WTC11 (cell line): ENCODE data around the gene GET4. TPM values are rescaled to one million over a fixed set of nuclear protein-coding genes. Genes with fewer than 3 reads are reported as not detected.

ENCODE experiments used
- ATAC-seq: fragments of 200-7000 bp; cut with Tn5 transposase; 2 replicates; pipeline ENCODE4 v1.10.0; 2021; ENCODE audit warnings: mild to moderate bottlenecking, moderate library complexity
- CTCF ChIA-PET: fragments of 300-600 bp; sonication (Branson Sonifier 250); formaldehyde crosslinking; loops from one replicate; lab custom pipeline; 2021; ENCODE audit warnings: antibody characterized with exemption; lab: Charles Lee
- POLR2A ChIA-PET: fragments of 350-600 bp; sonication (Branson Sonifier 250); formaldehyde crosslinking; loops from one replicate; lab custom pipeline; 2021; ENCODE audit warnings: antibody characterized with exemption; lab: Charles Lee
- DNase-seq: peaks from one replicate; pipeline ENCODE4 v3.0.0; 2021; ENCODE audit warnings: low spot score
- H3K27ac Mint-ChIP-seq: 2 replicates; pipeline ENCODE4 v1.8.0; 2021; ENCODE audit warnings: mixed read lengths
- H3K27me3 Mint-ChIP-seq: 2 replicates; pipeline ENCODE4 v1.8.0; 2021; ENCODE audit warnings: low read depth, mild to moderate bottlenecking, moderate library complexity, mixed read lengths
- H3K36me3 Mint-ChIP-seq: 2 replicates; pipeline ENCODE4 v1.8.0; 2021; ENCODE audit warnings: mixed read lengths
- H3K4me1 Mint-ChIP-seq: 2 replicates; pipeline ENCODE4 v1.8.0; 2022; ENCODE audit warnings: mixed read lengths
- H3K4me3 Mint-ChIP-seq: 2 replicates; pipeline ENCODE4 v1.8.0; 2021; ENCODE audit warnings: mild to moderate bottlenecking, moderate library complexity, mixed read lengths
- H3K9me3 Mint-ChIP-seq: 2 replicates; pipeline ENCODE4 v1.8.0; 2021; ENCODE audit warnings: mixed read lengths
- AR ChIP-seq: fragments of 250-450 bp; sonication (Bioruptor Pico); IDR thresholded peaks from 2 replicates; pipeline ENCODE4 v1.9.0; 2021; ENCODE audit warnings: mild to moderate bottlenecking
- ATF3 ChIP-seq: sonication (generic); formaldehyde crosslinking; conservative IDR thresholded peaks from 2 replicates; pipeline ENCODE4 v1.8.1; 2022; ENCODE audit warnings: mild to moderate bottlenecking, missing genetic modification reagents
- CDX4 ChIP-seq: fragments of 250-450 bp; sonication (Bioruptor Pico); IDR thresholded peaks from 2 replicates; pipeline ENCODE4 v1.9.0; 2021; ENCODE audit warnings: moderate library complexity, mild to moderate bottlenecking, inconsistent platforms, borderline replicate concordance
- CTCF ChIP-seq: fragments of 200-600 bp; IDR thresholded peaks from 2 replicates; pipeline ENCODE4 v1.8.0; 2022; ENCODE audit warnings: antibody characterized with exemption
- E2F4 ChIP-seq: sonication (generic); formaldehyde crosslinking; IDR thresholded peaks from 2 replicates; pipeline ENCODE4 v1.8.1; 2022; ENCODE audit warnings: low read depth, mild to moderate bottlenecking, moderate library complexity, missing genetic modification reagents, borderline replicate concordance
- EMX1 ChIP-seq: fragments of 250-450 bp; sonication (Bioruptor Pico); IDR thresholded peaks from 2 replicates; pipeline ENCODE4 v1.8.0; 2021; ENCODE audit warnings: mild to moderate bottlenecking
- FOXK1 ChIP-seq: sonication (generic); formaldehyde crosslinking; IDR thresholded peaks from 2 replicates; pipeline ENCODE4 v1.8.0; 2022; ENCODE audit warnings: mild to moderate bottlenecking, moderate library complexity, missing genetic modification reagents
- HMGA2 ChIP-seq: fragments of 250-450 bp; sonication (Bioruptor Pico); IDR thresholded peaks from 2 replicates; pipeline ENCODE4 v1.4.0; 2021; ENCODE audit warnings: mild to moderate bottlenecking, moderate library complexity
- HMGXB4 ChIP-seq: sonication (generic); formaldehyde crosslinking; IDR thresholded peaks from 2 replicates; pipeline ENCODE4 v1.8.1; 2023; ENCODE audit warnings: mild to moderate bottlenecking, moderate library complexity, missing genetic modification reagents
- MLX ChIP-seq: sonication (generic); formaldehyde crosslinking; IDR thresholded peaks from 2 replicates; pipeline ENCODE4 v1.8.1; 2023; ENCODE audit warnings: mild to moderate bottlenecking, missing genetic modification reagents, moderate library complexity
- NR1H2 ChIP-seq: sonication (generic); formaldehyde crosslinking; IDR thresholded peaks from 2 replicates; pipeline ENCODE4 v1.9.0; 2021; ENCODE audit warnings: mild to moderate bottlenecking, moderate library complexity, missing genetic modification reagents
- NR2C2 ChIP-seq: sonication (generic); formaldehyde crosslinking; IDR thresholded peaks from 2 replicates; pipeline ENCODE4 v1.8.0; 2022; ENCODE audit warnings: mild to moderate bottlenecking, missing genetic modification reagents
- PRRX2 ChIP-seq: fragments of 250-450 bp; sonication (Bioruptor Pico); IDR thresholded peaks from 2 replicates; pipeline ENCODE4 v1.8.0; 2021; ENCODE audit warnings: mild to moderate bottlenecking
- SMAD4 ChIP-seq: sonication (generic); formaldehyde crosslinking; IDR thresholded peaks from 2 replicates; pipeline ENCODE4 v1.8.0; 2022; ENCODE audit warnings: mild to moderate bottlenecking, missing genetic modification reagents
- SP1 ChIP-seq: sonication (generic); formaldehyde crosslinking; conservative IDR thresholded peaks from 2 replicates; pipeline ENCODE4 v1.8.1; 2022; ENCODE audit warnings: missing genetic modification reagents
- ZMAT4 ChIP-seq: fragments of 250-450 bp; sonication (Bioruptor Pico); IDR thresholded peaks from 2 replicates; pipeline ENCODE4 v1.9.0; 2021; ENCODE audit warnings: mild to moderate bottlenecking
- ZNF219 ChIP-seq: sonication (generic); formaldehyde crosslinking; IDR thresholded peaks from 2 replicates; pipeline ENCODE4 v1.8.0; 2023; ENCODE audit warnings: missing genetic modification reagents, mild to moderate bottlenecking, borderline replicate concordance
- ZNF396 ChIP-seq: fragments of 250-450 bp; sonication (Bioruptor Pico); IDR thresholded peaks from 2 replicates; pipeline ENCODE4 v1.8.0; 2021; ENCODE audit warnings: mild to moderate bottlenecking, moderate library complexity, borderline replicate concordance
- ZNF423 ChIP-seq: fragments of 250-450 bp; sonication (Bioruptor Pico); IDR thresholded peaks from 2 replicates; pipeline ENCODE4 v2.1.2; 2022; ENCODE audit warnings: mild to moderate bottlenecking, moderate library complexity
- total RNA-seq: library from RNA; stranded (reverse); gene quantifications from 3 replicates; pipeline ENCODE4 v1.2.3, GENCODE V29; 2021

The GET4 gene
- total RNA-seq, 1 experiment from 2014 or later: 73.0 TPM

GRCh38 chr7:895451-896052 lies 19.2 kb downstream of the GET4 start:
- no peak for ATAC-seq
- H3K27me3 Mint-ChIP-seq: no peaks in the 10 kb centered on the region
- DNase-seq: no peak
- H3K4me1 Mint-ChIP-seq: no peaks in the 10 kb centered on the region
- no peak for TF ChIP-seq PRRX2 (CRISPR knock-in tag)
- TF ChIP-seq CDX4 (CRISPR knock-in tag): no peak
- no peak for TF ChIP-seq EMX1 (CRISPR knock-in tag)
- no peak for TF ChIP-seq ZNF423 (CRISPR knock-in tag)
- TF ChIP-seq HMGA2 (CRISPR knock-in tag): no peak
- no peak for TF ChIP-seq HMGXB4 (CRISPR knock-in tag)
- no peak for TF ChIP-seq CTCF
- TF ChIP-seq MLX (CRISPR knock-in tag): no peak
- TF ChIP-seq ZNF396: no peak
- TF ChIP-seq SP1 (CRISPR knock-in tag): no peak
- no peak for TF ChIP-seq SMAD4 (CRISPR knock-in tag)
- no peak for TF ChIP-seq E2F4 (CRISPR knock-in tag)
- TF ChIP-seq, all 79 proteins: peak for 0
- peaks cover 48% of the 10 kb centered on the region for H3K36me3 Mint-ChIP-seq
- H3K9me3 Mint-ChIP-seq: no peaks in the 10 kb centered on the region
- no peak overlapping the region; the same call in 1 of the 2 replicates for H3K27ac Mint-ChIP-seq
- no peak overlapping the region for H3K4me3 Mint-ChIP-seq
- ChIA-PET CTCF (no interaction called here), POLR2A (no interaction called here)

GRCh38 chr7:896346-897075 lies 20.2 kb downstream of the GET4 start:
- TF ChIP-seq ATF3 (CRISPR knock-in tag) (no peak), NR1H2 (CRISPR knock-in tag) (no peak)
- no peak overlapping the region for H3K4me3 Mint-ChIP-seq
- POLR2A ChIA-PET: no interaction called here
- CTCF ChIA-PET: interaction anchor here (2.2 kb wide), 1 partner anchor 23 kb away, joined by 8 read pairs; no protein-coding TSS in a partner anchor
- peak overlapping the region; percentile 53 for H3K27ac Mint-ChIP-seq
- peaks cover 41% of the 10 kb centered on the region for H3K36me3 Mint-ChIP-seq
- no peaks in the 10 kb centered on the region for H3K4me1 Mint-ChIP-seq
- no peaks in the 10 kb centered on the region for H3K9me3 Mint-ChIP-seq
- no peaks in the 10 kb centered on the region; the same call in 1 of the 2 replicates for H3K27me3 Mint-ChIP-seq
- DNase-seq (no peak), ATAC-seq (no peak)

- H3K4me1 Mint-ChIP-seq: no peaks in the 10 kb centered on the region
- CTCF ChIA-PET: interaction anchor here (2.2 kb wide), 1 partner anchor 24 kb away, joined by 8 read pairs; no protein-coding TSS in a partner anchor
- H3K27me3 Mint-ChIP-seq: no peaks in the 10 kb centered on the region; the same call in 1 of the 2 replicates
- no peak for TF ChIP-seq FOXK1 (CRISPR knock-in tag)
- no peak for TF ChIP-seq AR (CRISPR knock-in tag)
- TF ChIP-seq ZNF219 (CRISPR knock-in tag): no peak
- TF ChIP-seq ZMAT4 (CRISPR knock-in tag): no peak
- TF ChIP-seq NR2C2 (CRISPR knock-in tag): no peak
- TF ChIP-seq, all 79 proteins: peak for 0
- no peak for ATAC-seq
- Mint-ChIP-seq H3K36me3 (peaks cover 38% of the 10 kb centered on the region), H3K4me3 (no peak overlapping the region), H3K9me3 (no peaks in the 10 kb centered on the region), H3K27ac (no peak overlapping the region; the same call in 1 of the 2 replicates)
- no peak for DNase-seq
- POLR2A ChIA-PET: no interaction called here
These were observed 20.7 kb downstream of the GET4 start for GRCh38 chr7:897086-897485.
